HG02973 (cell line): ENCODE results near the gene SRXN1.
"Not testable (repeated sequence)": the region's sequence is repeated elsewhere in the genome, so short reads cannot be mapped to it uniquely, and the experiment has no call there.

Experiments
- ATAC-seq: cut with Tn5 transposase; IDR thresholded peaks from one replicate; pipeline ENCODE4 v1.9.1; 2021; ENCODE audit warnings: moderate library complexity; ENCODE audit not compliant: unreplicated experiment

SRXN1 gene

DNA sequence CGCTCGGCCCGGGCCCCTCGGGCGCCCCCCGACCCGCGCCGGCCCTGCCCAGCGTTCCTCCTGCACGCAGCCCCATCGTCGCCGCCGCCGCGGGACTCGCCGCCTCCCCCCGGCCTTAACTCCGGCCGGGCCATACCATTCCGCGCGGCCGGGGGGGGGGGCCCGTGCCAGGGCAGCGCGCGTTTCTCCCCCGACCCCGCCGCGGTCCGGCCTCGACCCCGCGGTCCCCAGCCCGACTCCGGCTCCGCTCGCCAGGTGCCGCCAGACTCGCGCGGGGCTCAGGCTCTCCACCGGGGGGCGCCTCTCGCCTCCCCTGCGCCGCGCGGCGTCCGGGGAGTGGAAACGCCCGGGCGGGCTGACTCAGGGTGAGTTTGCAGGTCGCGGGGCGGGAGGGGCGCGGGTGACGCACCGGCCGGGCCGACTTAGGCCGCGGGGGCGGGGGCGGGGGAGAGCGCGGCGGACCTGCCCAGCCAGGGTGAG, at the start of gene SRXN1:
SRXN1 (minus strand) TSS at position 91 of the 480 bp plus-strand sequence; CDS start at position 76, 15 bp downstream.
- ATAC-seq: peak; percentile 88

- no peak for ATAC-seq
Observed at GRCh38 chr20:701401-702129, 48.6 kb upstream of the SRXN1 start.

DNA sequence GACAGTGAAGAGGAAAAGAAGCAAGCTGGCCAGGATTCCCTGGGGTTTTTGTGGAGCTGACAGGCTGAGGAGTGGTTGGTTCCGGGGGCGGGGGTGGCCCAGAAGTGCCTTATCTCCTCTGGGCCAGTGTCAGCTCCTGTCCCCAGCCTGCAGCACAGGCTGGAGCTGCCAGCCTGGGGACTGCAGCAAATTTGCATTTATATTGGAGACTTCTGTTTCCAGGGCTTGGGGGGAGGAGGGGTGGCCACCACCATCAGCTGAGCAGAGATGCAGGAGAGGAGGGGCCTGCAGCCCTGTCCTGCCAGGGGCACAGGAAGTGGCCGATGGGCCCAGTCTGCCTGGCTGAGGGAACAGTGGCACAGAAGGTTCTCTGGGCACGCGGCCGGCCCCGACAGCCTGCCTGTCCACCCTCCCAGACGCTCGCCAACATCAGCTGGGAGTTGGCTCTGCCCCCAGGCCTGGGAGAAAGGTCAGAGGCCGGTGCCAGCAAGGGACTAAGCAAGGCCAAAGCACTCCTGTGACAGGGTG, 46.9 kb upstream of the SRXN1 start:
- no peak for ATAC-seq

DNA sequence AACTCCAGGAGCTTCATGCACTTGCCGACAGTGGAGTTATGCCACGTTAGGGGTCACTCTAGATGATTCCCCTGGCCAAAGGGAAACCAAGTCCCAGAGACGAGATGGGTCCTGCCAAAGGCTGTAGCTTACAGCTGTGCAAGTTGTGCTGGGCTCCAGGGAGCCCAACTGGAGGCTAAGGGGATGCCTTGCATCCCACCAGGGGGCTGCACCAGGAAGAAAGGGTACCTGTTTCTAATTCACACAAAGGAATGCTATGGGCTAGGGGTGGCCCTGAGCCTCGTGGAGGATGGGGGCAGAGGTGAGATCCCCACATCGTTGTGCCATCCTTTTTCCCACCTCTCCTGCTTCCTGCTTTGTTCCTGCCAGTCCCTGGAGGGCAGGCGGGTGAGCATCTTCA, 46.3 kb upstream of the SRXN1 start:
- ATAC-seq: no peak

DNA sequence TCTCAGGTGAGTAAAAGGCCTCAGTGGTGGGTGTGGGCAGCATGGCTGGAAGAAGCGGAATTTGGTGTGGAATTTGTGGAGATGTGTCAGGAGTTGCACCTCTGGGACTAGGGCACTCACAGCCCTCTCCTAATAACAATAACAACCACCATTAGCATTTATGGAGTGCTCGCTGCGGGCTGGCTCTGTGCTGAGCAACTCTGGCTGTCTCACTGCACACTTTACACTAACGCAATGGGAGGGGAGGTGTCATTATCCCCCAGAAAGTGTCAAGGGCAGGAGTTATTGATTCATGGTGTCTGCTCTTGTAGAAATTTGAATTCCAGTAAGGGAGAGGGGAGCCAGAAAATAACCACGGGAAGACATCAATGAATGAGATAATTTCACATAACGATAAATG, 45.3 kb upstream of the SRXN1 start:
- ATAC-seq: no peak

- ATAC-seq: no peak
Observed at GRCh38 chr20:697826-698225, 44.8 kb upstream of the SRXN1 start.

GRCh38 chr20:695165-695866, 42.3 kb upstream of the SRXN1 start:
- no peak for ATAC-seq

DNA sequence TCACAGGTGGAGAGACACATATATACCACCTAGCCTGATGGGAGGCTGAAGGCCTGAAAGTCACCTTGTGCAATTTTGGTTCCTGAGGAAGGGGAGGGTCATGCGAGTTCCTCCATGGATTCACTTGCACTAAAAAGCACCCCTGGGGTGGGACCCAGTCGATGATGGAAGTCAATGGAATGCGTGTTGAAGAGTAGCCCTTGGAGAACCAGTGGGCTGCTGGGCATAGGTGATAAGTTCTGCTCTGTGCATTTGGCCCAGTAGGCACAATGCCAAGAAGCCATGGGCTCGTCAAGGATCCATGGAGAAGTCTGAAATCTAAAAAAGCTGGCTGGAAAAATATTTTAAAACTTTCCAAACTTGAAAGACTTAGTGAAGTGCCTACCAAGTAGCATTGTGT, 41.5 kb upstream of the SRXN1 start:
- ATAC-seq: no peak

- ATAC-seq: not testable (repeated sequence)
Observed at GRCh38 chr20:693786-694185, 40.8 kb upstream of the SRXN1 start.

- no peak for ATAC-seq
Observed at GRCh38 chr20:692044-692443, 39.0 kb upstream of the SRXN1 start.

GRCh38 chr20:689947-690346, 36.9 kb upstream of the SRXN1 start:
- no peak for ATAC-seq

- ATAC-seq: no peak
Observed at GRCh38 chr20:689348-689747, 36.3 kb upstream of the SRXN1 start.

GRCh38 chr20:688809-689212, 35.8 kb upstream of the SRXN1 start:
- ATAC-seq: no peak

DNA sequence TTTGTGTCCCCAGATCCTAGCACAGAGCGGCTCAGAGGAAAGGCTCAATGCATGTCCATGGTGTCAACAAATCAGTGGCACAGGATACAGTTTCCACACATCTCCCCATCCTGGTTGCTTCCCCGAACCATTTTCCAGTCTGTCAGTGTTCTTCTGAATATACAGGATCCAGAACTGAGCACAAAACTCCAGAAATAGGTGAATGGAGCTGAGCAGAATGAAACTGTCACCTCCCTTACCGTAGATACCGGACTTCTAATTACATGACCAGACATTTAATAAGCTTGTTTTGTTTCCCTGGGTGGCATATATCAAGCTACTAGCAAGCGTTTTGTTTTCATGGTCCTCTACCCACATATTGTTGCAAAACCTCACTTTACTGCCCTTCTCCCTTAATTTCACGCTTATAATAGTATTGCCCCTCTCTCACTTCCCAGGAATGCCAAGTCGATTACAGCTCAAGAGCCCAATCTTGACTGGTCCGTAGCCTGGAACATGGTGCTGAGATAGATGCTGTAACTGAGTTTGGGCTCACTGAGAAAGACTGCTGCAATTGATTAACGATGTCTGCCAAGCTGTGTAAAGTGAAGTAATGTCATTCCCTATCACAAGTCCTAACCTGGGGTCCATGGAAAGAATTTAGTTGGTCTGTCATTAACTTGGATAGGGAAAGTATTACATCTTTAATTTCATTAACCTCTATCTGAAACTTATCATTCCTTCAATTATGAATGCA, 34.6 kb upstream of the SRXN1 start:
- ATAC-seq: no peak

GRCh38 chr20:684676-685319, 31.8 kb upstream of the SRXN1 start:
- no peak for ATAC-seq

DNA sequence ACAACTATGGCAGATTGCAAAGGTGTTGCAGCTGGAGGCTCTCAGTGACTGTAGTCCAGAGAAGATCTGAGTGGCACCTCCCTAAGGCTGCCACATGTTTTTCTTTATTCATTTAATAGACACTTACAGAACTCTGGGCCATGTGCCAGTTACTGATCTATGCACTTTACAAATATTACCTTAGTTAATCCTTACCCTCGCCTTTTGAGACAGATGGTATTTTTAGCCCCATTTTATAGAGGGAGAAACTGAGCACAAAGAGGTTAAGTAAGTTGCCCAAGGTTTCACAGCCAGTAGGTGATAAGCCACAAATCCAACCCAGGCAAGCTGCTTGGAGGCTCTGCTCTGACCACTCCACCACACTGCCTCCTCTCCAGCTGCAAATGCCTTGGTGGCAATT, 29.1 kb upstream of the SRXN1 start:
- ATAC-seq: no peak

GRCh38 chr20:680638-681187, 27.7 kb upstream of the SRXN1 start:
- no peak for ATAC-seq

DNA sequence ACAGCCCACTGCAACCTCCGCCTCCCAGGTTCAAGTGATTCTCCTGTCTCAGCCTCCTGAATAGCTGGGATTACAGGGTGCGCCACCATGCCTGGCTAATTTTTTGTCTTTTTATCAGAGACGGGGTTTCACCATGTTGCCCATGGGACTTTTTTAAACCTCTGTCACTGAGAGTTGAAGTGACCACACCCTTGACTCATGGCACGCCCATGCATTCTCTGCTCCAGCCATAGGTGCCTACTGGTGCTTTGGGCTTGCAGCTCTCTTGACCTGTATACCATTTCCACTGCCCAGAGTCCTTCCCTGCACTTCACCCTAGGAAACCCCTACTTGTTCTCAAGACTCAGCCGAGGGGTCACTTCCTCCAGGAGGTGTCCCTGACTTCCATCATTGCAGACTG, 25.0 kb upstream of the SRXN1 start:
- ATAC-seq: no peak

DNA sequence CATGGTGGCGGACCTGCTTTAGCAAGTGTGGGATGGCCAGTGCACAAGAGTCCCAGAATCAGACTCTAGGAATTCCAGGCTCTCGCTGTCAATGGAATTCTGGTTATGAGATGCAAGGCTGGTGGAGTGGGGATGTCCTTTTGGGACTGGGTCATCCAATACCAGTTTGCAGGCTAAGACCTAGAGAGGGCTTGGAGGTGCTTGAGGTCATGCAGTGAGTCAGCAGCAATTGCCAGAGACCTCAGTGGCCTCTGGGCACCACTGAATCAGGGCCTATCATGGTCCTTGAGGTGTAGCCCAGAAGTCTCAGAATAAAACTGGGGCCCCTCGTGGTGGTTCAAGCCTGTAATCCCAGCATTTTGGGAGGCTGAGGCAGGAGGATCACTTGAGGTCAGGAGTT, 24.0 kb upstream of the SRXN1 start:
- no peak for ATAC-seq

DNA sequence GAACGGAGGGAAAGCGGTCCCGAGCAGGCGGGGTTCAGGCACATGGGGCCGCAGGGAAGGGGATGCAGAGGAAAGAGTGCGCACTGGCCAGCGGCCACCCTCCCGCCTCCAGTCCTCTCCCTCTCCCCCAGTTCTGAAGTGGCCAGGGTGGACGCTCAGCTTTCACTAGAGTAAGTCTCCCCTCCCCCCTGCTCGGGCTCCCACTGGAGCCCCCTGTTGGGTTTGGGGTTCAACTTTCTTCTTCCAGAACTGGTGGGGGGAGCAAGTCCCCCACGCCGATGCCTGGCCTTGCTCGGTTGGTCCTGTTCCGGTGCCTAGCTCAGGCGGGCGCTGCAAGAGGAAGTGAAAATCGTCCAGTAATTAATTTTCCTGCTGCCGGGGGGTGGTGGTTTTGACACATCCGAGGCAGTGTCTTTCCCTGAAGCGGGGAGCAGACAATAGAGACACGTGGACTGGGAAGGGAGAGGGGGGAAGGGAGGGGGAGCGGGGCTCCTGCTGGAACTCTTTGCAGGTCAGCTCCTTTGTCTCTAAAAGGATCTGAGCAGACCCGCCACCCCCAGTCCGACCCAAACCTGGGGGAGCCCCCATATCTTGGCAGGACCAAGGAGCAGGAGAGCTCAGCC, 23.4 kb upstream of the SRXN1 start:
- no peak for ATAC-seq
